T-helper 2 cell treated with Interferon-gamma antibody and Interleukin-4, amounts not matched to agents 5 μg/mL and 100 μg/mL, for 36 hours (primary cell): ENCODE results near the gene PAX1.
A peak's percentile ranks its signal among the peaks of the same experiment; 100 is the strongest.

Experiments
- DNase-seq: peaks from one replicate; pipeline ENCODE4 v3.0.0; 2021; ENCODE audit warnings: low spot score
- H3K27ac Mint-ChIP-seq: one replicate; pipeline ENCODE4 v1.8.0; 2021; ENCODE audit warnings: mild to moderate bottlenecking, mixed read lengths
- H3K27me3 Mint-ChIP-seq: one replicate; pipeline ENCODE4 v1.8.0; 2021; ENCODE audit warnings: low read depth, mixed read lengths
- H3K36me3 Mint-ChIP-seq: one replicate; pipeline ENCODE4 v1.8.0; 2021; ENCODE audit warnings: low read depth, mixed read lengths
- H3K4me1 Mint-ChIP-seq: one replicate; pipeline ENCODE4 v1.8.0; 2021; ENCODE audit warnings: low read depth, mixed read lengths
- H3K4me3 Mint-ChIP-seq: one replicate; pipeline ENCODE4 v1.8.0; 2022; ENCODE audit warnings: mild to moderate bottlenecking, moderate library complexity, mixed read lengths
- H3K9me3 Mint-ChIP-seq: one replicate; pipeline ENCODE4 v1.8.0; 2021; ENCODE audit warnings: mixed read lengths

The PAX1 gene

DNA sequence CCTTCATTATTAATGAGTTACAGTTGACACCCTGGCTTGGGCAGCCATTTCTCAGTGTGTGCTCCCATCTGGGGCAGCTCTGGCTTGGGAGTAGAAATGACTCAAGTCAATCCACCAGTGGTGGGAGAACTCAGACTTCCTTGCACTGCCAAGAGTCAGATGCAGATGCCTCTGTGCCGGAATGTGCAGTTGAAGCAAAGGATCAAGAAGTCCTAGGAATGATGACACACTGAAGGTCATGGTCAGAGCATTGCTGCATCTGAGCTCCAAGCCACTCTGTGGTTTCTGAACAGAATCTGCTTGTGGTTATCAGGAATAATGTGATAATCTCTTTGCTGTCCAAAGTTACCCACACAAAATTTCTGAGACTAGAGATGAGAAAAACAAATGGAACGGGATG is 19.5 kb upstream of the PAX1 start:
- DNase-seq: no peak
- Mint-ChIP-seq H3K4me3 (no peak overlapping the region), H3K9me3 (no peaks in the 10 kb centered on the region), H3K27me3 (no peaks in the 10 kb centered on the region), H3K36me3 (no peaks in the 10 kb centered on the region), H3K4me1 (no peaks in the 10 kb centered on the region), H3K27ac (no peak overlapping the region)

GRCh38 chr20:21693322-21693721 is 12.1 kb upstream of the PAX1 start:
- Mint-ChIP-seq H3K4me1 (no peaks in the 10 kb centered on the region), H3K27ac (no peak overlapping the region), H3K27me3 (peaks cover 20% of the 10 kb centered on the region)

GRCh38 chr20:21698494-21699215 is 6.8 kb upstream of the PAX1 start:
- Mint-ChIP-seq H3K4me1 (no peaks in the 10 kb centered on the region), H3K9me3 (no peaks in the 10 kb centered on the region), H3K27ac (no peak overlapping the region), H3K27me3 (peaks cover 73% of the 10 kb centered on the region), H3K36me3 (no peaks in the 10 kb centered on the region), H3K4me3 (no peak overlapping the region)
- DNase-seq: no peak

More at GRCh38 chr20:21693322-21693721, 12.1 kb upstream of the PAX1 start:
- no peaks in the 10 kb centered on the region for H3K9me3 Mint-ChIP-seq
- H3K36me3 Mint-ChIP-seq: no peaks in the 10 kb centered on the region
- no peak for DNase-seq
- no peak overlapping the region for H3K4me3 Mint-ChIP-seq

DNA sequence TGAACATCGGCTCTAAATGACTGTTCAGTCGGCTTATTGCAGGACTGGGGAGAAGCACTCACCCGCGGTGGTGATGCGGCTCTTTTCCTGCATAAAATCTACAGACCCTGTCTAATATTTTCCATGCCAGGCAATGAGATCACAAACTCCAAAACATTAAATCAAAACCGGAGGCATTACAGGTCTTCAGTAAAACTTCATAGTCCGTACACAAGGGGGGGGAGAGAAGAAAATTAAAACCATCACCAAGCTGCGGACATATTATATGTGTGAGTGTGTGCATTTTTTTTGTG is 6.3 kb upstream of the PAX1 start:
- Mint-ChIP-seq H3K9me3 (no peaks in the 10 kb centered on the region), H3K4me1 (no peaks in the 10 kb centered on the region), H3K27me3 (peaks cover 77% of the 10 kb centered on the region), H3K36me3 (no peaks in the 10 kb centered on the region), H3K4me3 (no peak overlapping the region), H3K27ac (no peak overlapping the region)
- no peak for DNase-seq

GRCh38 chr20:21701171-21701876 is 4.1 kb upstream of the PAX1 start:
- no peaks in the 10 kb centered on the region for H3K4me1 Mint-ChIP-seq
- DNase-seq: no peak
- H3K9me3 Mint-ChIP-seq: no peaks in the 10 kb centered on the region
- H3K4me3 Mint-ChIP-seq: no peak overlapping the region
- peaks cover 90% of the 10 kb centered on the region for H3K27me3 Mint-ChIP-seq
- no peaks in the 10 kb centered on the region for H3K36me3 Mint-ChIP-seq
- H3K27ac Mint-ChIP-seq: no peak overlapping the region

GRCh38 chr20:21702016-21702415 is 3.4 kb upstream of the PAX1 start:
- Mint-ChIP-seq H3K4me3 (no peak overlapping the region), H3K36me3 (no peaks in the 10 kb centered on the region), H3K4me1 (no peaks in the 10 kb centered on the region), H3K9me3 (no peaks in the 10 kb centered on the region), H3K27me3 (peaks cover 89% of the 10 kb centered on the region), H3K27ac (no peak overlapping the region)
- no peak for DNase-seq

- H3K4me1 Mint-ChIP-seq: no peaks in the 10 kb centered on the region
- no peak overlapping the region for H3K27ac Mint-ChIP-seq
- H3K9me3 Mint-ChIP-seq: no peaks in the 10 kb centered on the region
- peak; percentile 21 for DNase-seq
- H3K4me3 Mint-ChIP-seq: no peak overlapping the region
- no peaks in the 10 kb centered on the region for H3K36me3 Mint-ChIP-seq
- peaks cover 94% of the 10 kb centered on the region for H3K27me3 Mint-ChIP-seq
These were observed 2.7 kb upstream of the PAX1 start for GRCh38 chr20:21702553-21703470.

DNA sequence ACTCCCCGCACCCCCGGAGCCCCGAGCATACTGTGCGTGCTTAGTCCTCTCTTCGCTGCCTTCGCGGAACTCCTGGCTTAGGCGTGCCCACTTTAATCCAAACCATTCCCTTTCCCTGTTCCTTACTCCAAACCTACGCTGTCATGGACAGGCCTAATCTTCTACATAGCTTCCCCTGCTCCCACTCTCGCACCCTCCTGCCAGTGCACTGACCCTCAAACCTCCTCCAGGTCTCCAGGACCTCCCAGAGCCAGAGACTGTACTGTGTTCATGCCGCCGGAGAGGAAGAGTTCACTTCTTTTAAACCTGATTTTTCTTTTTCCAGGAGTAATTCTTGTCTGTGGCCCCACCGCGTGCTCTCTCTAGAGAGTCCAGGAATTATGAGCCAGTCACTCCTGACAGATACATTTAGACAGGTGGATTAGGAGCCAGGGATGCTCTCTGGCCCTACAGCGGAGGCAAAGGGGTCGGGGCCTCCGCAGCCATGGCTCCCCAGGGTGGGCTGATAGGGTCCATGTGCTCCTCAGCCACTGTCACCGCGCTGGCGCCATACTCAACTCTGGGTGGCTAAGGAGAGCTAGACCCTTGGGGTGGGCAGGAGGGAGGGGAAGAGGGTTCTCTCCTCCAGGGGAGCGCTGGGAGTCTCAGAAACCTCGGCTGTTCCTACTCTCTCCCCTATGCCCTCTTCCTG is 1.6 kb upstream of the PAX1 start:
- Mint-ChIP-seq H3K27ac (peak overlapping the region; percentile 31), H3K4me3 (no peak overlapping the region), H3K36me3 (no peaks in the 10 kb centered on the region), H3K4me1 (no peaks in the 10 kb centered on the region), H3K9me3 (no peaks in the 10 kb centered on the region), H3K27me3 (peaks cover 94% of the 10 kb centered on the region)
- no peak for DNase-seq

DNA sequence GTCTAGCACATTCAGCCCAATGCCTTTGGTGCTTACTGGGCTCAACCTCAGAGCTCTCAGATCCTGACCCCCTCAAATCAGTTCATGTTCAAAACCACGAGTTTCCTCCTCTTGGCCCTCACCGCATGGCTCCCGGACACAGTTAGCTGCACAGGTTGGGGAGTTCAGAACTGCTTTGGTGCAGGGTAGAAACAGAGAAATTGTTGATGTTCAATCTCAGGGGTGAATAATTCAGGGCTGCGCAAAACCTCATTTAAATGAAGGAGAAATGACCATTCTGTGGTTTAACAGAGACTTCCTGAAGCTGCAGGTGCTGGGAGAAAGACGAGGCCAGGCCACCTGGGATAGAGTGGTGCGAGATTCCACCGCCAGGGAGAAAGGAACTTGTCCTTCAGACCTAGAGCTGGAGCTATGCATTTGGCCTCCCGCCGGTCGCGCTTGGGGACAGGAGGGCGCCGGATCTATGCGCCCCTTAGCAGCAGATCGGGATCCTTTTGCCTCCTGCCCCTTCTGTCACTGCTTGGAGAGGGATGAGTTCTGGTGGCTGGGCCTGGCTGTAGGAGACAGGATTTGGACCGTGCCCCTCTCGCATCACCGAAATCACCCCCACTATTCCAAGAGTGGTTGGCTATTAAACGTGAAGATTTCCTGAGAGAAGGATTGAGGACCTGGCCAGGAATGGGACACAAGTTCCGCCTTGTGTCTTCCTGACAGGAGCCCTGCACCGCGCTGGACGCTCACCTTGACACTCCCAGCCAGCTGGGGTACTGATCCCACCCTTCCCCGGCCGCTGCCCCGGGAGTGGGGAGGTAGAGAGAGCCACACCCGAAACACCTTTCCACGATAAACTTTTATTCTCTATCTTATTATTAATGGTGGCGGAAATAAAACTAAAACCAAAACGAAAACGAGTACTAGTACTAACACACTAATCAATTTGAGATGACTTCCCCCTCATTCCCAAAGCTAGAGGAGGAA is 767 bp upstream of the PAX1 start:
- Mint-ChIP-seq H3K4me1 (no peaks in the 10 kb centered on the region), H3K4me3 (no peak overlapping the region), H3K9me3 (no peaks in the 10 kb centered on the region), H3K27ac (peak overlapping the region; percentile 41), H3K27me3 (peaks cover 92% of the 10 kb centered on the region), H3K36me3 (no peaks in the 10 kb centered on the region)
- DNase-seq: no peak

GRCh38 chr20:21706261-21707195 is 1.1 kb downstream of the PAX1 start:
- Mint-ChIP-seq H3K4me3 (no peak overlapping the region), H3K4me1 (no peaks in the 10 kb centered on the region), H3K27me3 (peaks cover 85% of the 10 kb centered on the region), H3K36me3 (no peaks in the 10 kb centered on the region), H3K27ac (no peak overlapping the region), H3K9me3 (no peaks in the 10 kb centered on the region)
- no peak for DNase-seq

- no peak overlapping the region for H3K27ac Mint-ChIP-seq
- H3K9me3 Mint-ChIP-seq: no peaks in the 10 kb centered on the region
- peaks cover 79% of the 10 kb centered on the region for H3K27me3 Mint-ChIP-seq
- no peak overlapping the region for H3K4me3 Mint-ChIP-seq
- H3K4me1 Mint-ChIP-seq: no peaks in the 10 kb centered on the region
- no peaks in the 10 kb centered on the region for H3K36me3 Mint-ChIP-seq
- no peak for DNase-seq
These were observed 1.8 kb downstream of the PAX1 start for GRCh38 chr20:21707267-21707666.

DNA sequence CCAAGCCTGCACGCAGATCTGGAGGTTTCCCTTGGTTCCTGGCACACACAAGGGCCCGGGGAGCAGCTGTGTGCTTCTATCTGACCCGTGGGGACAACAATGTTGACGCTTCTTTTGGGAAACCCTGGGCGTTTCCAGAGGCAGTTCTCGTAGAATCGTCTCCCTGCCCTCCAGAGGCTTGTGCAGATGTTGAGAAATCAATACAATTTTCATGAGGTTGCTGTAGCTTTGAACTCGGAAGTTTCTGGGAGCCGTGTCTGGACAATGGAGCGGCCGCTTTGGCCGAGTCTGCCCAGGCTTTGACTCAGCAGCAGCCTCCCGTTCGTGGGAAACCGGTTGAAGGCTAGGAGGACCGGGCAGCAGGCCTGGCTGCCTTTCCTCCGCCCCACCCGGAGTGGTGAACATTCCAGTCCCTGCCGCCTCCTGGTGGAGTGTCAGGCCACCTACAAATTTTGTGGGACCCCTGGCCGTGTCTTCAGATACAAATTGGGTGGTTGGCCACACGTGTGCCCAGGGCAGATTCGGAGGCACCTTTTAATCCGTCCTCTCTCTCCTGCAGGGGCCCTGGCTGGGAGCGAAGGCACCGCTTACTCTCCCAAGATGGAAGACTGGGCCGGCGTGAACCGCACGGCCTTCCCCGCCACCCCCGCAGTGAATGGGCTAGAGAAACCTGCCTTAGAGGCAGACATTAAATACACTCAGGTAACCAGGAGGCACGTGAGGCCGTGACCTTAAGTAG is 2.7 kb downstream of the PAX1 start:
- DNase-seq: no peak
- Mint-ChIP-seq H3K27me3 (peaks cover 79% of the 10 kb centered on the region), H3K27ac (no peak overlapping the region), H3K4me1 (no peaks in the 10 kb centered on the region), H3K36me3 (no peaks in the 10 kb centered on the region), H3K9me3 (no peaks in the 10 kb centered on the region), H3K4me3 (no peak overlapping the region)
